OCI-LY7 (cell line): ENCODE results near the gene KCTD21. TPM values are rescaled to one million over a fixed set of nuclear protein-coding genes. Genes with fewer than 3 reads are reported as not detected.

Source experiments
- BruUV-seq: library from RNA; stranded (reverse); fragments of 400-500 nt; replicated peaks from 2 replicates; lab custom pipeline; 2021; lab: Mats Ljungman, UMichigan
- CTCF ChIA-PET: fragments of 300-600 bp; sonication (Branson Sonifier 250); formaldehyde crosslinking; loops from one replicate; lab custom pipeline; 2022; ENCODE audit warnings: antibody characterized with exemption; ENCODE audit not compliant: unreplicated experiment; lab: Charles Lee
- POLR2A ChIA-PET: fragments of 300-600 bp; sonication (Branson Sonifier 250); formaldehyde crosslinking; loops from one replicate; lab custom pipeline; 2022; ENCODE audit warnings: antibody characterized with exemption; lab: Charles Lee
- DNase-seq: peaks from one replicate; pipeline ENCODE4 v3.0.0-alpha.2; 2015; ENCODE audit warnings: low spot score
- H2AFZ ChIP-seq: fragments of 200-600 bp; sonication (generic), shearing (Covaris generic); 2 replicates; pipeline ENCODE4 v1.6.1; 2014; ENCODE audit warnings: mild to moderate bottlenecking, antibody characterized with exemption, low read length, moderate library complexity
- H3K27ac ChIP-seq: fragments of 200-600 bp; sonication (generic); 2 replicates; pipeline ENCODE4 v1.5.1; 2014; ENCODE audit warnings: mixed run types, low read depth, mild to moderate bottlenecking, moderate library complexity, low read length, inconsistent platforms; ENCODE audit not compliant: poor library complexity, severe bottlenecking
- H3K36me3 ChIP-seq: fragments of 200-600 bp; sonication (generic); 2 replicates; pipeline ENCODE4 v1.6.1; 2014; ENCODE audit warnings: mild to moderate bottlenecking, antibody characterized with exemption, low read length, moderate library complexity, mixed read lengths; ENCODE audit not compliant: insufficient read depth
- H3K4me1 ChIP-seq: fragments of 200-600 bp; sonication (generic); 2 replicates; pipeline ENCODE4 v1.5.1; 2014; ENCODE audit warnings: mild to moderate bottlenecking, low read length; ENCODE audit not compliant: insufficient read depth, poor library complexity, severe bottlenecking
- H3K4me2 ChIP-seq: fragments of 200-600 bp; sonication (generic); 2 replicates; pipeline ENCODE4 v1.6.1; 2014; ENCODE audit warnings: mild to moderate bottlenecking, low read length
- H3K4me3 ChIP-seq: fragments of 200-600 bp; sonication (generic); 2 replicates; pipeline ENCODE4 v1.5.1; 2014; ENCODE audit warnings: mild to moderate bottlenecking, low read depth, low read length; ENCODE audit not compliant: poor library complexity, severe bottlenecking
- H3K79me2 ChIP-seq: fragments of 200-600 bp; sonication (generic); 2 replicates; pipeline ENCODE4 v1.6.1; 2016; ENCODE audit warnings: low read depth, mild to moderate bottlenecking, low read length, moderate library complexity, mixed read lengths; ENCODE audit not compliant: insufficient read depth
- H3K9me2 ChIP-seq: fragments of 200-600 bp; sonication (generic); 2 replicates; pipeline ENCODE4 v1.6.1; 2016; ENCODE audit warnings: mild to moderate bottlenecking, low read length, mixed read lengths; ENCODE audit not compliant: insufficient read depth
- H3K9me3 ChIP-seq: fragments of 200-600 bp; sonication (generic); 2 replicates; pipeline ENCODE4 v1.6.1; 2014; ENCODE audit warnings: mild to moderate bottlenecking, mixed run types, low read length, mixed read lengths
- H4K20me1 ChIP-seq: fragments of 200-600 bp; sonication (generic); 2 replicates; pipeline ENCODE4 v1.6.1; 2014; ENCODE audit warnings: mild to moderate bottlenecking, antibody characterized with exemption, low read length, moderate library complexity, mixed read lengths; ENCODE audit not compliant: insufficient read depth
- CTCF ChIP-seq: fragments of 200-600 bp; sonication (generic); conservative IDR thresholded peaks from 2 replicates; pipeline ENCODE4 v1.5.1; 2014; ENCODE audit warnings: mild to moderate bottlenecking, antibody characterized with exemption, low read length, moderate library complexity, mixed read lengths
- EZH2phosphoT487 ChIP-seq: fragments of 200-600 bp; sonication (generic); IDR thresholded peaks from 2 replicates; pipeline ENCODE4 v1.6.1; 2018; ENCODE audit warnings: low read depth, borderline replicate concordance, mild to moderate bottlenecking, mixed run types, antibody characterized with exemption, low read length, moderate library complexity, mixed read lengths
- intact Hi-C: fragments of 100-400 bp; cut with micrococcal nuclease; formaldehyde crosslinking; loops from one replicate; pipeline ENCODE4 v1.10.0; 2022; ENCODE audit not compliant: unreplicated experiment
- total RNA-seq, 2 experiments: library from RNA; depleted of rRNA in 1 of 2; stranded (reverse); fragments of >200 nt in 1 of 2; shearing (Covaris generic) in 1 of 2; gene quantifications; 2 replicates each; pipeline ENCODE4 v1.2.3, GENCODE V29; 2014 to 2022

The KCTD21 gene
- total RNA-seq, 2 experiments from 2014 or later: 1.5 to 2.5 TPM

GRCh38 chr11:78156127-78156844 lies 32.1 kb downstream of the KCTD21 start:
- no peak for DNase-seq
- BruUV-seq: no TSS peak

GRCh38 chr11:78151804-78152203 lies 36.6 kb downstream of the KCTD21 start:
- TF ChIP-seq EZH2phosphoT487 (no peak), CTCF (no peak)
- H3K4me3 ChIP-seq: no peak overlapping the region
- BruUV-seq: no TSS peak
- H3K9me3 ChIP-seq: no peaks in the 10 kb centered on the region
- H3K4me2 ChIP-seq: no peak overlapping the region
- no peak overlapping the region for H3K27ac ChIP-seq
- H3K36me3 ChIP-seq: no peaks in the 10 kb centered on the region
- no peaks in the 10 kb centered on the region for H3K9me2 ChIP-seq
- no peaks in the 10 kb centered on the region for H3K79me2 ChIP-seq
- no peaks in the 10 kb centered on the region for H3K4me1 ChIP-seq
- H2AFZ ChIP-seq: no peak overlapping the region
- intact Hi-C loops: no loop called here
- POLR2A ChIA-PET: no interaction called here
- no peaks in the 10 kb centered on the region for H4K20me1 ChIP-seq
- no peak for DNase-seq
- CTCF ChIA-PET: no interaction called here

More at GRCh38 chr11:78156127-78156844, 32.1 kb downstream of the KCTD21 start:
- Histone ChIP-seq H3K79me2 (no peaks in the 10 kb centered on the region), H3K36me3 (no peaks in the 10 kb centered on the region), H3K27ac (no peak overlapping the region), H3K9me2 (no peaks in the 10 kb centered on the region), H3K4me2 (no peak overlapping the region), H3K9me3 (no peaks in the 10 kb centered on the region), H3K4me3 (no peak overlapping the region), H2AFZ (no peak overlapping the region), H3K4me1 (no peaks in the 10 kb centered on the region), H4K20me1 (no peaks in the 10 kb centered on the region)
- CTCF ChIA-PET: no interaction called here
- intact Hi-C loops: no loop called here
- POLR2A ChIA-PET: no interaction called here
- no peak for TF ChIP-seq CTCF

- no TSS peak for BruUV-seq
- Histone ChIP-seq H3K4me3 (no peak overlapping the region), H3K9me3 (no peaks in the 10 kb centered on the region), H3K27ac (no peak overlapping the region), H3K4me1 (no peaks in the 10 kb centered on the region), H3K79me2 (no peaks in the 10 kb centered on the region), H3K4me2 (no peak overlapping the region), H3K9me2 (no peaks in the 10 kb centered on the region), H4K20me1 (no peaks in the 10 kb centered on the region), H2AFZ (no peak overlapping the region), H3K36me3 (no peaks in the 10 kb centered on the region)
- DNase-seq: no peak
- ChIA-PET POLR2A (no interaction called here), CTCF (no interaction called here)
- no peak for TF ChIP-seq EZH2phosphoT487
- no peak for TF ChIP-seq CTCF
- intact Hi-C loops: no loop called here
These were observed 37.7 kb downstream of the KCTD21 start for GRCh38 chr11:78150754-78151153.
